Measurements from ENCODE around the gene JAK1. TPM values are rescaled to one million over a fixed set of nuclear protein-coding genes. Genes with fewer than 3 reads are reported as not detected.

The JAK1 gene
- total and polyA plus RNA-seq, 2 donors (not counting 3 experiments of a cell fraction or from before 2014, with no cell fraction given) = 68.8 to 177 TPM

DNA sequence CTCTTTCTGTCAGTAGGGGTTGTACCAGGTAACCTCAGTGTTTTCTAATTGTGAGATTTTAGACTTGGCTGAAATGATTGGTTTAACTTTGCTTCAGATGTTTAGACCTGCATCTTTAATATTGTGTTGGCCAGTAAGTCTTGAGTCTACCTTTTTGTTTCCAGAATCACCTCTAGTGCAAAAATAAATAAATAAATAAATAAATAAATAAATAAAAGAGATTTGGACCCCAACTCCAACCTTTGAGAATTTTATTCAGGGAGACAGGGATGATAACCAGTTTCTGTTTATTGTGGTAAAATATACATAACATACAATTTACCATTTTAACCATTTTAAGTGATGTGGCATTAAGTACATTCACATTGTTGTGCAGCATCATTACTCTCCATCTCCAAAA lies 157.0 kb downstream of the JAK1 start:
- Histone ChIP-seq H3K9me3 (replicated peaks; ENCODE audit: control insufficient read depth, insufficient read depth, low read length) (no peaks in the 10 kb centered on the region), H3K79me2 (ENCODE audit: control insufficient read depth, insufficient read depth, low read length) (no peaks in the 10 kb centered on the region), H3K4me2 (ENCODE audit: insufficient read depth, low read length) (no peak overlapping the region), H3K9ac (replicated peaks; ENCODE audit: extremely low read depth, insufficient read depth, low read length) (no peak overlapping the region), H3K4me3 (replicated peaks in 1 of 3; ENCODE audit: insufficient read depth in 1 of 3, low read depth in 1 of 3, low read length in 3 of 3) (no peak overlapping the region), H4K20me1 (replicated peaks; ENCODE audit: control insufficient read depth, extremely low read depth, insufficient read depth, low read length) (no peaks in the 10 kb centered on the region), H3K27me3 (ENCODE audit: control insufficient read depth in 2 of 2, insufficient read depth in 2 of 2, low read length in 2 of 2) (no peaks in the 10 kb centered on the region), H3K4me1 (ENCODE audit: control insufficient read depth, extremely low read depth, insufficient read depth, low read length) (no peaks in the 10 kb centered on the region), H3K36me3 (ENCODE audit: control insufficient read depth in 2 of 2, extremely low read depth in 1 of 2, insufficient read depth in 2 of 2, low read length in 2 of 2) (no peaks in the 10 kb centered on the region), H3K27ac (ENCODE audit: insufficient read depth, low read depth, low read length) (no peak overlapping the region), H2AFZ (ENCODE audit: low read depth, low read length) (no peak overlapping the region), H3K9me1 (replicated peaks; ENCODE audit: control insufficient read depth, extremely low read depth, insufficient read depth, low read length) (no peaks in the 10 kb centered on the region)
- dilution Hi-C loops (cut with MboI; ENCODE audit: extremely low pct_ligation_motif_present, low sequenced_read_pairs) = no loop called here
- CTCF ChIA-PET = interaction anchor here (1.4 to 4.3 kb wide), 2 partner anchors 10 to 48 kb away, joined by 3 to 12 read pairs; no protein-coding TSS in a partner anchor
- FAIRE-seq (no peak), DNase-seq (ENCODE audit: low read depth, low spot score) (no peak)
- POLR2A ChIA-PET = no interaction called here
- TF ChIP-seq, protein P1, sequence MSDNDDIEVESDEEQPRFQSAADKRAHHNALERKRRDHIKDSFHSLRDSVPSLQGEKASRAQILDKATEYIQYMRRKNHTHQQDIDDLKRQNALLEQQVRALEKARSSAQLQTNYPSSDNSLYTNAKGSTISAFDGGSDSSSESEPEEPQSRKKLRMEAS (IDR thresholded peaks at IDR 0.05; ENCODE audit: insufficient read depth, insufficient read length) = no peak
- TF ChIP-seq GATA2 (IDR thresholded peaks at IDR 0.05; ENCODE audit: insufficient read depth, insufficient read length, low read depth, low read length) (no peak), FOS (IDR thresholded peaks at IDR 0.05; ENCODE audit: borderline replicate concordance, insufficient read depth, low read length) (no peak), EZH2 (IDR thresholded peaks at IDR 0.05; ENCODE audit: borderline replicate concordance, low read depth, low read length, severe bottlenecking) (no peak), MYC (IDR thresholded peaks at IDR 0.05; ENCODE audit: low read depth, low read length) (no peak), POLR2A (IDR thresholded peaks at IDR 0.05; ENCODE audit: low read depth, low read length) (no peak), JUN (IDR thresholded peaks at IDR 0.05; ENCODE audit: borderline replicate concordance, insufficient read depth, insufficient read length, low read depth) (no peak), POLR2AphosphoS5 (IDR thresholded peaks at IDR 0.05; ENCODE audit: insufficient read depth, low read depth, low read length) (no peak)
- TF ChIP-seq, protein P2, sequence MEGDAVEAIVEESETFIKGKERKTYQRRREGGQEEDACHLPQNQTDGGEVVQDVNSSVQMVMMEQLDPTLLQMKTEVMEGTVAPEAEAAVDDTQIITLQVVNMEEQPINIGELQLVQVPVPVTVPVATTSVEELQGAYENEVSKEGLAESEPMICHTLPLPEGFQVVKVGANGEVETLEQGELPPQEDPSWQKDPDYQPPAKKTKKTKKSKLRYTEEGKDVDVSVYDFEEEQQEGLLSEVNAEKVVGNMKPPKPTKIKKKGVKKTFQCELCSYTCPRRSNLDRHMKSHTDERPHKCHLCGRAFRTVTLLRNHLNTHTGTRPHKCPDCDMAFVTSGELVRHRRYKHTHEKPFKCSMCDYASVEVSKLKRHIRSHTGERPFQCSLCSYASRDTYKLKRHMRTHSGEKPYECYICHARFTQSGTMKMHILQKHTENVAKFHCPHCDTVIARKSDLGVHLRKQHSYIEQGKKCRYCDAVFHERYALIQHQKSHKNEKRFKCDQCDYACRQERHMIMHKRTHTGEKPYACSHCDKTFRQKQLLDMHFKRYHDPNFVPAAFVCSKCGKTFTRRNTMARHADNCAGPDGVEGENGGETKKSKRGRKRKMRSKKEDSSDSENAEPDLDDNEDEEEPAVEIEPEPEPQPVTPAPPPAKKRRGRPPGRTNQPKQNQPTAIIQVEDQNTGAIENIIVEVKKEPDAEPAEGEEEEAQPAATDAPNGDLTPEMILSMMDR (IDR thresholded peaks at IDR 0.05; ENCODE audit: extremely low read depth in 1 of 2, insufficient read depth in 1 of 2, low read depth in 1 of 2, low read length in 2 of 2) = no peak
- intact Hi-C loops (cut with micrococcal nuclease) = no loop called here
- no TSS peak for BruUV-seq (replicated peaks)

Measured in endothelial cell of umbilical vein (primary cell).